GM08714 (cell line): ENCODE measurements around the gene SUCLG2.

Experiments used
- H3K4me3 ChIP-seq: fragments of 200-500 bp; sonication (Bioruptor generic); 2 replicates; pipeline ENCODE4 v1.5.1; 2014; ENCODE audit warnings: mild to moderate bottlenecking, low read length, inconsistent platforms
- ZNF274 ChIP-seq: IDR thresholded peaks from 2 replicates; pipeline ENCODE4 v1.6.1; 2012; ENCODE audit warnings: mild to moderate bottlenecking, low read depth, low read length

Gene SUCLG2

DNA sequence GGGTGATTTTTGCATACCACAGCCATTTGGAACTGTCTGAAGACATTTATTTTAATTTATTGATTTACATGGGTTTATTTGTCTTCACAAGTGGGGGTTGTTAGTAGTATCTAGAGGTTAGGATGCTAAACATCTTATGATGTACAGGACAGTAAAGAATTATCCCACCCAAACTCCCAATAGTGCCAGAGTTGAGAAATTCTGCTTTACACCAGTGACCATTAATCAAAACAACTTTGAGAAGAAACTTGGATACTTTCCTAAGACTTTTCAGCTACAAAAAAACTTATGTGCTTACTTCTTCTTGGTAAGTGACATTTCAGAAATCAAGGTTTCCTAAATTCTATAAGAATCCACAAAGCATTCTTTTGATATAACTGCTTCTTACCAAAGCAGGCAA, 156.7 kb downstream of the SUCLG2 start:
- H3K4me3 ChIP-seq = no peak overlapping the region
- no peak for TF ChIP-seq ZNF274

DNA sequence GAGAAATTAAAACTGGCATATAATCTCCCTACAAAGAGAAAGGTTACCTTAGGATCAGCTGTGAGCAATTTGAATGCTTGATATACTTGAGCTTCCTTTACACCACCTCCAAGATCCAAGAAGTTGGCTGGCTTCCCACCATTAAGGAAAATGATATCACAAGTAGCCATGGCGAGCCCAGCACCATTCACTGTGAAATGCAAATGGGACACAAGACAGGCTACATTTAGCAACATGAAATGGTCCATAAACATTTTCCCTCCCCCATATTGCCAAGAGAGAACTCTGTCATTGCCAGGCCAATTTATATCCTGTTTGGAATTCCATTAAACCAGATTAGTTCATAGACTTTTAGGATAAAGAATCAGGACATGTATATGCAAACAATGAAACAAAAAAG, 158.7 kb downstream of the SUCLG2 start:
- no peak for TF ChIP-seq ZNF274
- H3K4me3 ChIP-seq = no peak overlapping the region

DNA sequence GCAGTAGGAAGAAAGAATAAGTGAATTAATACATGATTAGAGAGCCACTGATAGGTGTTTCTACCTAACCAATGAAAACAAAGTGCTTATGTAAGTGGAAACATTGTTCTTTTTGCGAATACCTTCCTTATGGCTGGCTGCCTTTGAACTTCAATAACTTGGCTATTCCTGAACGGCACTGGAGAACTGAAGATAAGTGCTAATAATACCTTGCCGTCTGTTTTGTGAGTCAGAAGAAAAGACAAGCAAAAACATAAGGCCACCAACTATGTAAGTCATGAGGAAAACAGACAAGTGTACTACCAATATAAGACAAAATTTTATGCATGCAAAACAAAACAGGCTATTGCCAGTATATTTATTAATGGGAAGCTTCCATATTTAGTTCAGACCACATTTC, 160.6 kb downstream of the SUCLG2 start:
- H3K4me3 ChIP-seq = no peak overlapping the region

DNA sequence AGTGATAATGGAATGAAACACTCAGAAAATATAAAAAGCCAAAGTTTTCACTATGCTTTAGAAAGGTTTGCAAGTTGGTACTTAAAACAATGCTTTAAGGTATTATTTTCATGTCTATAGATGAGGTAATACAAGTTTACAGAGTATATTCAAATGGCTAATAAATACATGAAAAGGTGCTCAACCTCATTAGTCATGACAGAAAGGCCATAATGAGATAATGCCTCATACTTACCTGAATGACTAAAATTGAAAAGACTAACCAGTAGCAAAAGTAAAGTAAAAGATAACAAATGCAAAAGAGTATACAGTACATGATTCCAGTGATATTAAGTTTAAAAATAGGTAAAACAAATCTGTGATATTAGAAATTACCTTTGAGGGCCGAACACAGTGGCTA, 163.8 kb downstream of the SUCLG2 start:
- TF ChIP-seq ZNF274 = no peak
- no peak overlapping the region for H3K4me3 ChIP-seq

More for the DNA sequence above, 160.6 kb downstream of the SUCLG2 start:
- no peak for TF ChIP-seq ZNF274

DNA sequence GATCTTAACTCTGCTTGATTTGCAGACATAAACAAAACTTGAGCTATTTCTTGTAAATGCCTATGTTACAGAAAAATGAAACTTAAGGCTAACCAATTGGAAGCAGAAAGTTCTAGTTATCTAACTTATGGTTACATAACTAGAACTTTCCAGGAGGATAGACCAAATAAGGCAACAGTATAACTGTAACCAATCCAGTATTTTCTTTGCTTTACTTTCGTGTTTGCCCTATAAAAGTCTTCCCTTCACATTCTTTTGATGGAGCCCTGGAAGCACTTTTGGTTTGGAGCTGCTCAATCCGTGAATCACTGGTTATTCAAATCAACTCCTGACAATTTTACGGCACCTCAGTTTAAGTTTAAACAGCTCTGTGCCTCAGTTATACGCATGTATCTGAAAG, 164.6 kb downstream of the SUCLG2 start:
- TF ChIP-seq ZNF274 = no peak
- no peak overlapping the region for H3K4me3 ChIP-seq

DNA sequence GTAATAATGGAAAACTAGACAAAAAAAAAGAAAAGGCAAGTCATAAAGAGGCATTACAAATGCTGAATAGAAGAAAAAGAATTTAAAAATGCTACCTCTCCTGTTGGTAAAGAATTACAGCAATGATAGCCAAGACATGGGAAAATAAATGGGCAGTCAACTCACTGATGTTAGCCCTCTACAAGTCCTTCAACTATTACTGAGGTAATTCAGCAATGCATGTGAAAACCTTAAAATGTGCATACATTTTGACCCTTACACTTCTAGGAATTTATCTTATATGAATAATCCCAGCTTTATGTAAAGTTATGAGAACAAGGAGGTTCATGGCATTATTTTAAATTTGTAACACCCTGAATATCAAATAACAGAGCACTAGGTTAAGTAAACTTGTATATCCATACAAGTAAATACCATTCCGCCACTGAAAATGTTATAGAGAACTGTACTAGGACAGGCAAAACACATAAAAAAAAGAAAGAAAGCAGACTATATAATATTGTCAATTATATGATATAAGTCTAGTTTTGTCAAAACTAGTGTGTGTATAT, 166.8 kb downstream of the SUCLG2 start:
- no peak overlapping the region for H3K4me3 ChIP-seq
- TF ChIP-seq ZNF274 = no peak

DNA sequence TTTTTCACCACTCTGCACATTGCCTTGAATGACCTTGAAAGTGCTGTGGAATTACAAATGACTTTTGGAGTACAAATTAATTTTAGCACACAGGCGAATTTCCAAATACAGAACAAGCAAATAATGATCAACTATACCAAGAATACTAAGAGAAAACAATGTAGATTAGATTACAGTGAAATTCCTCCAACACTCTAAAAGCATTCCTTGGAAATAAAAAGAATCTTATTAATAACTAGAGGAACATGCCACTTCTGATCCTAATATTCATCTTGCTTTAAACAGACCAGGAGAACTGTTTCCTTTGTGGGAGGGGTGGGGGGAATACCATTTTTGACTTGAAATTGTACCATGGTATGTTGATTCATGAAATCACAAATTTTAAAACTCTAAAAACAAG, 167.5 kb downstream of the SUCLG2 start:
- TF ChIP-seq ZNF274 = no peak
- H3K4me3 ChIP-seq = no peak overlapping the region

DNA sequence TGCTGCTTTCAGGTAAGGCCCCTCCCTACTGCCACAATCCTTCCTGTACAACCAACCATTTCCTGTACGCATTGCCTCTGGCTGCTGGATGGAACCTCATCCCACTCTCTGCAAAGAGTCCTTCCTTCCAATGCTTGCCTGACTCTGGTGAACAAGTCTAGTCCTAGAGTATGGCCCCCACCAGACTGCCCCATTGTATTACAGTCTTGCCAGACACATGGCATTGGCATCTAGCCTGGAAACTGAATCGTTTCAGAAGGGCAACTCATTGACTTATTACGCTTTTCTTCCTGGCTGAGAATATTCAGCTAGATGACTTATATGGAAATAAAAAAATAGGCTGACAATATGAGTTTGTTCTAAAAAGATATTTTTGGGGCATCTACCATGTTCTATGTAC, 170.3 kb downstream of the SUCLG2 start:
- TF ChIP-seq ZNF274 = no peak
- H3K4me3 ChIP-seq = no peak overlapping the region

DNA sequence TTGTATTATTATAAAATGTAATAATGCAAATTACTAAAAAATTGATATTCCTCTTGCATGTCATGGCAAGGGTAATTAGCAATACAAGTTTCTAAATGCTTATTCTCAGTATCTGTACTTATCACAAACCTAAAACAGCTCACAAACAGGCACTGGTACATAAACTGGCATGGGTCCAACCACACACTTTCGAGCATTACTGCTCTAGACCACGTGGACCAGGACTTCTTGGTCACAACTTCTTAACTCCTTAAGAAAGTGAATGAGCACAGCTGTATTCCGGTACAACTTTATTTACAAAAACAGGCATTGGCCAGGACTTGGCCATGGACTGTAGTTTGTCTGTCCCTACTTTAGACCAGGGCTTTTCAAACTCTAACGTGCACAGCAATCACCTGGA, 173.3 kb downstream of the SUCLG2 start:
- no peak for TF ChIP-seq ZNF274
- no peak overlapping the region for H3K4me3 ChIP-seq

DNA sequence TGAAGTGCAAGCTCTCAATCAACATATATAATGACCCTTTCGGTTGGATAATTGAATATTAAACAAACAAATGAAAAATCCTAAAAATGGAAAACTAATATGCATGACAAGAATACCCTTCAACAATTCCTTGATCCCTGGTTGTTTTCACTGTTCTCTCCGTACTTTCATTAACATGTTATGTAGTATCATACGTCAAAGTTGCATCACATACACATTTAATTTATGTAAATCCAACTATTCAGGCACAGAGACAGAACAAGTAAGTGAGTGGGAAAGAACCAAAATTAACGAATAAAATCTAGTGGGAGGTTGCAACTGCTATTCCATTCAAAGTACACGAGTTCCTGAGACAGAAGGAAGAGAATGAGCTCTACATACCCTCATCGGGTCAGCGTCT, 176.0 kb downstream of the SUCLG2 start:
- no peak for TF ChIP-seq ZNF274
- H3K4me3 ChIP-seq = no peak overlapping the region

DNA sequence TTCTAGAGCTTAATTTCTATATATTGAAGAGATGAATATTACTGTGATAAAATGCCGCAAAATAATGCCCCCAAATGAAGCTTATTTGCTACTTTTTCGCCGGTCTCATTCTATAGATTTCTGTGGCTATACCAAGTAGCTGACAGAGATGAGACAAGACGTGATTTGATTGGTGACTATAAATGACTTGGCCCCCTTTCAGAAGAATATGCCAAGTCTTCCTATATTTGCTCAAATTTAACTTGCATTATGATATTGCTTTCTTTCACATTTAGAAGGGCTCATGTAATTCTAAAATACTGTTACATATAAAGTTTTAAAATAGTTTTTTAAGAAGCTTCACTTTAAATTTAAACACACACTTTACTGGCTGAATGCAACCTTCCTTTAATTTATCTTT, 180.1 kb downstream of the SUCLG2 start:
- TF ChIP-seq ZNF274 = no peak
- no peak overlapping the region for H3K4me3 ChIP-seq

DNA sequence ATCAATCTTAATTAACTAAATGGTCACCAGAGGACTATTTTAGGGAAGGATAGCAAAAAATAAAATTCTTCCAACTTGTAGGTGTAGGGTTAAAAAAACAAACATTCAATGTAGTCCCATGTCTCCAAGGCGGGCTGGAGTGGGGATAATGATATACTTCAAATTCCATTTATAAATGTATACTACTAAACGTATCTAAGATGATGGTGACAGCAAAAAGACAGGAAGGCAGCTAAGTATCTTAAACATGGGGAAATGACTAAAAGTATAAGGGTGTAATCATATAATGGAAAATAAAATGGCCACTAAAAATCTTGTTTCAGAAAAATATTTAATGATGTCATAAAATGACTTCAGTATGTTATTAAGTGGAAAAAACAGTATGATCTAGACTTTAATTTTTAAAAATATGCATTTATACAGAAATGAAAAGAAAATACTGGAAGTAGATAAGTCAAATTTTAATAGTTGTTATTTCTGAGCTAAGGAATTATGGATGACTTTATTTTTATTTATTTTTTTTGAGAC, 181.7 kb downstream of the SUCLG2 start:
- TF ChIP-seq ZNF274 = no peak
- H3K4me3 ChIP-seq = no peak overlapping the region

DNA sequence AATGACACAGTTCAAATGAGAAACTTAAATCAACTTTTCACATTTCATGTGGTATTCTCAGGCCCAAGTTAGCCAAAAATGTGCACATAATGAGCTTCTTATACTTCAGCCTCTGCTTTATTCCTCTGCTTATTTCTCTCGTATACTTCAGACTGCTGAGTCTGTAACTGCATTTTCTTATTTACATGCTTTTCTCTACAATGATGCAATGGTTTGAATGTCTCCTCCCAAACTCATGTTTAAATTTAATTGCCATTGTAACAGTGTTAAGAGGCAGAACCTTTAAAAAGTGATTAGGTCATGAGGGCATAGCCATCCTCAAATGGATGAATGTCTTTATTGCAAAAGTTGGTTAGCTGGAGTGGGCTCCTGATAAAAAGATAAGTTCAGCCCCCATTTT, 184.2 kb downstream of the SUCLG2 start:
- no peak for TF ChIP-seq ZNF274
- H3K4me3 ChIP-seq = no peak overlapping the region

DNA sequence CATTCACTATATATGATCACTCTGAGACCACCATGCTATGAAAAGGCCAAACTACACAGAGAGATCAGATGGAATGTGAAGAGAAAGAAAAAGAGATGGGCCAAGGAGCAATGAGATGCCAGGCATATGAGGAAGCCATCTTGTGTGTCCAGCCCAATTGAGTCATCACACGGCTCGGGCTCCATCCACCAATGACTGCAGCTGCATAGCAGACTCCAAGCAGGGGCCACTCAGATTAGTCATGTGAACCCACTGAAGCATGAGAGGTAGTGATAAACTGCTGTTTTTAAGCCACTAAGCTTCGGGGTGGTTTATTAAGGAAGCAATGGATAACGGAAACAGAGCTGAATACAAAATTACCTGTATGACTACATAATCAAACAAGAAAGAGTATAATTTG, 185.9 kb downstream of the SUCLG2 start:
- no peak for TF ChIP-seq ZNF274
- no peak overlapping the region for H3K4me3 ChIP-seq

DNA sequence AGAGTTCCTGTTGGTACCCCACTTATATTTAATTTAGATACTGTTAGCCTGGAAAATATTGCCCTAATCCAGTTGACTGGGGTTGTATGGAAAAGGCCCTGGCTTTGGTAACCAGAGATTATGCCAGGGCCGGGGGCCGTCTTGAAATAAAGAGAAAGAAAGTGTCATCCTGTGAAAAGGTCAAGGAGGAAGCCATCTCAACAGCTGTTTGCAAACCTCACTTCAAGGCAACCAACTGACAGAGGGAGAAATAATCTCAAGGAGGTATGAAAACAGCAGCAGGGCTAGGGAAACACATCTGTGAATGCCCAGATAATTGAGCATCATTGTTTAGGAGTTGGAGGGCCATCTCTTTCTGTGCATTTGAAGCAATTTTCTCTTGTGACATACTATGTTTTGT, 190.8 kb downstream of the SUCLG2 start:
- H3K4me3 ChIP-seq = no peak overlapping the region
- no peak for TF ChIP-seq ZNF274

DNA sequence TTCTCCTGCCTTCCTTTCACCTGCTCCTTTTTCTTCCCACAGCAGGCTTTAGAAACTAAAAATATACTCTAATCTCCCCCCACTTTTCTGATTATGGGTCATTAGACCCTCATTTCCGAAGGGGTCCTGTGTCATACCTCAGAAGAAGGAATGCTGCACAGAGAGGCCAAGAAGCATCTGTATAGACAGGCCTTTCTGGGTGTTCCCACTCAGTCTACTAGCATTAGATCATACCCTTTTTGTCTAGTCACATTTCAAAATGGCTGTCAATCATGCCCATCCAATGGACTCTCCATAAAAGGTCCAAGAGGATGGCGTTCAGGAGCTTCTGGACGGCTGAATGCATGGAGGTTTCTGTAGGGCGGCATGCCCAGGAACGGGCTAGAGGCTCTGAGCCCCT, 192.2 kb downstream of the SUCLG2 start:
- H3K4me3 ChIP-seq = no peak overlapping the region
- no peak for TF ChIP-seq ZNF274
